Osteoblast (primary cell): ENCODE measurements around the gene THOC5. TPM values are rescaled to one million over a fixed set of nuclear protein-coding genes. Genes with fewer than 3 reads are reported as not detected.
"Not testable (repeated sequence)": the region's sequence is repeated elsewhere in the genome, so short reads cannot be mapped to it uniquely, and the experiment has no call there.

ENCODE experiments used
- DNase-seq: peaks from one replicate; pipeline ENCODE4 v3.0.0; 2011; ENCODE audit warnings: low spot score, mixed read lengths; ENCODE audit not compliant: insufficient read length; ENCODE audit errors: missing footprints
- H2AFZ ChIP-seq: 2 replicates; pipeline ENCODE4 v1.6.0; 2011; ENCODE audit warnings: mild to moderate bottlenecking, low read length
- H3K27ac ChIP-seq: 2 replicates; pipeline ENCODE4 v1.5.1; 2011; ENCODE audit warnings: mild to moderate bottlenecking, low read depth, low read length, moderate library complexity
- H3K27me3 ChIP-seq: 2 replicates; pipeline ENCODE4 v1.6.0; 2012; ENCODE audit warnings: mild to moderate bottlenecking, control low read depth, inconsistent platforms, low read length, moderate library complexity; ENCODE audit not compliant: insufficient read depth
- H3K36me3 ChIP-seq: 2 replicates; pipeline ENCODE4 v1.5.1; 2011; ENCODE audit warnings: mild to moderate bottlenecking, low read length, control low read depth, moderate library complexity; ENCODE audit not compliant: insufficient read depth
- H3K4me1 ChIP-seq: 2 replicates; pipeline ENCODE4 v1.5.1; 2011; ENCODE audit warnings: mild to moderate bottlenecking, low read length, control low read depth, moderate library complexity; ENCODE audit not compliant: insufficient read depth
- H3K4me2 ChIP-seq: 2 replicates; pipeline ENCODE4 v1.6.0; 2011; ENCODE audit warnings: mild to moderate bottlenecking, low read length; ENCODE audit not compliant: insufficient read depth
- H3K4me3 ChIP-seq: fragments of 200-600 bp; sonication (generic); 3 replicates; pipeline ENCODE4 v1.5.1; 2012; ENCODE audit warnings: mild to moderate bottlenecking, low read length, inconsistent platforms; ENCODE audit not compliant: insufficient read depth
- H3K79me2 ChIP-seq: 2 replicates; pipeline ENCODE4 v1.6.0; 2012; ENCODE audit warnings: mild to moderate bottlenecking, low read length, control low read depth, inconsistent platforms; ENCODE audit not compliant: insufficient read depth
- H3K9me3 ChIP-seq: 2 replicates; pipeline ENCODE4 v1.5.1; 2011; ENCODE audit warnings: low read depth, low read length, control low read depth
- H4K20me1 ChIP-seq: 2 replicates; pipeline ENCODE4 v1.6.0; 2012; ENCODE audit warnings: mild to moderate bottlenecking, low read length, control low read depth; ENCODE audit not compliant: insufficient read depth
- CTCF ChIP-seq: IDR thresholded peaks from 2 replicates; pipeline ENCODE4 v1.5.1; 2011; ENCODE audit warnings: mild to moderate bottlenecking, low read depth, low read length, moderate library complexity; ENCODE audit errors: extremely low read depth
- total RNA-seq: library from RNA; depleted of rRNA; stranded (reverse); fragments of >200 nt; gene quantifications from 2 replicates; pipeline ENCODE4 v1.2.3, GENCODE V29; 2012

THOC5 gene
- total RNA-seq, 1 donor, result 63.7 TPM

DNA sequence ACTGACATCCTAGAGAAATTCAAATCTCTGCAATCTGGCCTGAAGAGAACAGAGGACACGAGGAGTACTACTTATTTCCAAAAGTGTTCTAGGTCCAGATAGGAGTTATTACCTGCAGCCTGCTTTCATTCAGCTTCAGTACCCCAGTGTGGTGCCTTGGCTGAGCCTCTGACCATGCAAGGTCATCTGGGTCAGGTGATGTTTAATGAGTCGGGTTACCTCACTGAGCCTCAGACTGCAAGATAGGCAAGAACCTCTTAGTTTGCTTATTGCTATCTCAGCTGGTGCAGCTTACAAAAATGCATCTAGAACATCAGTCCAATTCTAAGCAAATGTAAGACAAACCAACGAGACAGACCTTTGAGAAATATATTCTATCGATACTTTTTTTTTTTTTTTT, 40.4 kb upstream of the THOC5 start:
- Histone ChIP-seq H3K9me3 (no peaks in the 10 kb centered on the region), H2AFZ (no peak overlapping the region), H3K4me2 (no peak overlapping the region), H3K79me2 (no peaks in the 10 kb centered on the region), H3K4me3 (no peak overlapping the region), H3K27ac (no peak overlapping the region), H3K27me3 (no peaks in the 10 kb centered on the region), H3K36me3 (no peaks in the 10 kb centered on the region), H4K20me1 (no peaks in the 10 kb centered on the region), H3K4me1 (no peaks in the 10 kb centered on the region)
- no peak for DNase-seq
- TF ChIP-seq CTCF, result no peak

- peak overlapping the region; percentile 40 for H3K4me2 ChIP-seq
- H3K27me3 ChIP-seq, result no peaks in the 10 kb centered on the region
- H3K4me3 ChIP-seq, result no peak overlapping the region
- H3K4me1 ChIP-seq, result peaks cover 13% of the 10 kb centered on the region
- peak overlapping the region; percentile 86 for H3K27ac ChIP-seq
- no peaks in the 10 kb centered on the region for H3K36me3 ChIP-seq
- peak overlapping the region; percentile 64 for H2AFZ ChIP-seq
- no peaks in the 10 kb centered on the region for H4K20me1 ChIP-seq
- peak; percentile 90 for DNase-seq
- no peaks in the 10 kb centered on the region for H3K79me2 ChIP-seq
- TF ChIP-seq CTCF, result no peak
- H3K9me3 ChIP-seq, result no peaks in the 10 kb centered on the region
Observed at GRCh38 chr22:29587938-29588699, 34.6 kb upstream of the THOC5 start.

GRCh38 chr22:29586193-29586705, 32.7 kb upstream of the THOC5 start:
- H2AFZ ChIP-seq, H3K27ac ChIP-seq, H3K27me3 ChIP-seq, H3K79me2 ChIP-seq, H3K9me3 ChIP-seq, H4K20me1 ChIP-seq, DNase-seq, H3K4me2 ChIP-seq, H3K4me3 ChIP-seq, H3K36me3 ChIP-seq: not testable (repeated sequence)
- H3K4me1 ChIP-seq, result peaks cover 13% of the 10 kb centered on the region

GRCh38 chr22:29584975-29585374, 31.4 kb upstream of the THOC5 start:
- Histone ChIP-seq H3K27me3 (no peaks in the 10 kb centered on the region), H3K27ac (no peak overlapping the region), H3K9me3 (no peaks in the 10 kb centered on the region), H3K79me2 (peaks cover 6% of the 10 kb centered on the region), H3K4me2 (no peak overlapping the region), H3K36me3 (no peaks in the 10 kb centered on the region), H3K4me3 (no peak overlapping the region), H4K20me1 (no peaks in the 10 kb centered on the region), H2AFZ (peak overlapping the region; percentile 9), H3K4me1 (peaks cover 19% of the 10 kb centered on the region)
- TF ChIP-seq CTCF, result no peak
- no peak for DNase-seq
